ENCODE results near the gene PDLIM1. TPM values are rescaled to one million over a fixed set of nuclear protein-coding genes. Genes with fewer than 3 reads are reported as not detected.

Gene PDLIM1
- total RNA-seq, 1 experiment from 2014 or later = 202 TPM

DNA sequence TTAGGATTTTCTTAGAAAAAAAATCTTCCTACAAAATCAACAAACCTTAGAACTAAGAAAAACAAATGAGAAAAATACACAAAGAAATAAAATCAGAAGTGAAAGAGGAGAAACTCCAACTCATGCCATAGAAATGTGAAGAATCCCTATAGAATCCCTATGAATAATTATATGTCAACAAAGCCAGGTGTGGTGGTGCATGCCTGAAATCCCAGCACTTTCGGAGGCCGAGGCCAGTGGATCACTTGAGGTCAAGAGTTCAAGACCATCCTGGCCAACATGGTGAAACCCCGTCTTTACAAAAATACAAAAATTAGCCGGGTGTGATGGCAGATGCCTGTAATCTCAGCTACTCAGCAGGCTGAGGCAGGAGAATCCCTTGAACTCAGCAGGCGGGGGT, 69.7 kb downstream of the PDLIM1 start:
- peak; percentile 65 to 82 for DNase-seq
- CTCF ChIA-PET = no interaction called here
- intact Hi-C loops (cut with micrococcal nuclease; ENCODE audit: unreplicated experiment) = loop anchor here (1.0 to 2.0 kb wide), 3 partner anchors 8 to 43 kb away; no protein-coding TSS in a partner anchor

DNA sequence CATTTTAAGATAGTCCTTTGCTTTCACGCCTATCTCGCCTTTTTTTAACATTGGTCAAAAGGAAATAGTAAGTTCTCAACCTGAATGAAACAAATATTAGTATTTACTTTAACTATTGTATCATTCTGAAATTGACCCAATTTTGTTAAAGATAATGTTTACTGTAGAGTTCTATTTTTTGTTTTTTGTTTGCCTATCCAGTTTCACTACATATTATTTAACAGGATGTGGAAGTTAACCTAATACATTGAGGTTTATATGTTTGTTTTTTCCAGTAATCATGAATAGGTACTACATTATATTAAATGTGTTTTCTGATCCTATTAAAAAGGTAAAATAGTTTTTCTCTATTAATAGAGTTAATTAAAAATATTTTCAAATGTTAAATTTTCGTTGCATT, 70.3 kb downstream of the PDLIM1 start:
- Histone ChIP-seq H3K9me3 (ENCODE audit: insufficient read depth, low read depth) (0 out of 2 replicates have a peak, but pooled peaks cover 3% of the 10 kb centered on the region), H3K4me3 (no peak overlapping the region), H2AFZ (no peak overlapping the region), H3K79me2 (ENCODE audit: low read depth) (no peaks in the 10 kb centered on the region), H3K9me2 (ENCODE audit: insufficient read depth) (no peaks in the 10 kb centered on the region), H3K27ac (peak overlapping the region; percentile 91), H3K27me3 (ENCODE audit: insufficient read depth, low read depth) (no peaks in the 10 kb centered on the region), H3K4me2 (peak overlapping the region; percentile 50), H3K36me3 (ENCODE audit: low read depth) (no peaks in the 10 kb centered on the region), H4K20me1 (ENCODE audit: insufficient read depth) (no peaks in the 10 kb centered on the region), H3F3A (ENCODE audit: insufficient read depth, low read depth) (peaks cover 27% of the 10 kb centered on the region), H3K4me1 (replicated peaks; ENCODE audit: insufficient read depth) (peaks cover 40% of the 10 kb centered on the region)
- TF ChIP-seq EZH2 (IDR thresholded peaks at IDR 0.05; ENCODE audit: low read depth) = no peak
- TF ChIP-seq, protein P1, sequence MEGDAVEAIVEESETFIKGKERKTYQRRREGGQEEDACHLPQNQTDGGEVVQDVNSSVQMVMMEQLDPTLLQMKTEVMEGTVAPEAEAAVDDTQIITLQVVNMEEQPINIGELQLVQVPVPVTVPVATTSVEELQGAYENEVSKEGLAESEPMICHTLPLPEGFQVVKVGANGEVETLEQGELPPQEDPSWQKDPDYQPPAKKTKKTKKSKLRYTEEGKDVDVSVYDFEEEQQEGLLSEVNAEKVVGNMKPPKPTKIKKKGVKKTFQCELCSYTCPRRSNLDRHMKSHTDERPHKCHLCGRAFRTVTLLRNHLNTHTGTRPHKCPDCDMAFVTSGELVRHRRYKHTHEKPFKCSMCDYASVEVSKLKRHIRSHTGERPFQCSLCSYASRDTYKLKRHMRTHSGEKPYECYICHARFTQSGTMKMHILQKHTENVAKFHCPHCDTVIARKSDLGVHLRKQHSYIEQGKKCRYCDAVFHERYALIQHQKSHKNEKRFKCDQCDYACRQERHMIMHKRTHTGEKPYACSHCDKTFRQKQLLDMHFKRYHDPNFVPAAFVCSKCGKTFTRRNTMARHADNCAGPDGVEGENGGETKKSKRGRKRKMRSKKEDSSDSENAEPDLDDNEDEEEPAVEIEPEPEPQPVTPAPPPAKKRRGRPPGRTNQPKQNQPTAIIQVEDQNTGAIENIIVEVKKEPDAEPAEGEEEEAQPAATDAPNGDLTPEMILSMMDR (conservative IDR thresholded peaks at IDR 0.05) = no peak
- no TSS peak for BruUV-seq (replicated peaks)
- peak in 1 of 2 experiments; percentile 37 for DNase-seq
- ChIA-PET CTCF (no interaction called here), POLR2A (ENCODE audit: unreplicated experiment) (no interaction called here)
- intact Hi-C loops (cut with micrococcal nuclease; ENCODE audit: unreplicated experiment) = loop anchor here (2.0 kb wide), 1 partner anchor 16 kb away; no protein-coding TSS in a partner anchor

More for the DNA sequence above, 69.7 kb downstream of the PDLIM1 start:
- H3K4me1 ChIP-seq (replicated peaks; ENCODE audit: insufficient read depth) = peaks cover 44% of the 10 kb centered on the region
- H2AFZ ChIP-seq = no peak overlapping the region
- H3K4me2 ChIP-seq = peak overlapping the region; percentile 50
- H3K36me3 ChIP-seq (ENCODE audit: low read depth) = no peaks in the 10 kb centered on the region
- no peaks in the 10 kb centered on the region for H3K9me2 ChIP-seq (ENCODE audit: insufficient read depth)
- no peaks in the 10 kb centered on the region for H3K27me3 ChIP-seq (ENCODE audit: insufficient read depth, low read depth)
- peaks cover 27% of the 10 kb centered on the region for H3F3A ChIP-seq (ENCODE audit: insufficient read depth, low read depth)
- peak overlapping the region; percentile 91 for H3K27ac ChIP-seq
- POLR2A ChIA-PET (ENCODE audit: unreplicated experiment) = interaction anchor here (0.6 kb wide), 1 partner anchor 23 kb away, joined by 5 read pairs; no protein-coding TSS in a partner anchor
- H3K4me3 ChIP-seq = no peak overlapping the region
- H3K79me2 ChIP-seq (ENCODE audit: low read depth) = no peaks in the 10 kb centered on the region
- no peaks in the 10 kb centered on the region for H4K20me1 ChIP-seq (ENCODE audit: insufficient read depth)
- BruUV-seq (replicated peaks) = no TSS peak
- 0 out of 2 replicates have a peak, but pooled peaks cover 3% of the 10 kb centered on the region for H3K9me3 ChIP-seq (ENCODE audit: insufficient read depth, low read depth)
- TF ChIP-seq, protein P1 (conservative IDR thresholded peaks at IDR 0.05) = no peak
- no peak for TF ChIP-seq EZH2 (IDR thresholded peaks at IDR 0.05; ENCODE audit: low read depth)

DNA sequence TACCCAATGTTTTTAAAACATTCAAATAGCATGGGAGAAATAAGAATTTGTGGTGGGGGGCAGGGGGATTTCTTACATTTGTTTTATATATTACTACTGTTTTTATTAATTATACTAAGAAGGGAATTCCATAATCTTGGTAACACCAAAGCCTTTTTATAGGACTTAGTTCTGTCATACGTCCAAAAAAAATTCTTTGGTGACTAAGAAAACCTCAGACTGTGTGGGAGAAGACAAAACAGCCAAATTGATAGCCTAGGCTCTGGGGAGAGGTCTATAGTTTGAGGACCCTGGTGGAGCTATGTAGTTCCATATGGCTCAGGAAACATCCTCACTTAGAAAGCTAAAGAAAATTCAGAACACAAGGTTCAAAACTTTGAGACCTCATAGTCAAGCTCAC, 73.3 kb downstream of the PDLIM1 start:
- H3K4me2 ChIP-seq = no peak overlapping the region

More for the DNA sequence above, 73.3 kb downstream of the PDLIM1 start:
- Histone ChIP-seq H3K9me2 (ENCODE audit: insufficient read depth) (no peaks in the 10 kb centered on the region), H3K79me2 (ENCODE audit: low read depth) (no peaks in the 10 kb centered on the region), H3K27ac (no peak overlapping the region), H2AFZ (no peak overlapping the region), H3K4me1 (replicated peaks; ENCODE audit: insufficient read depth) (peaks cover 30% of the 10 kb centered on the region), H3K4me3 (no peak overlapping the region), H3K9me3 (ENCODE audit: insufficient read depth, low read depth) (no peaks in the 10 kb centered on the region), H3F3A (ENCODE audit: insufficient read depth, low read depth) (peaks cover 14% of the 10 kb centered on the region), H4K20me1 (ENCODE audit: insufficient read depth) (no peaks in the 10 kb centered on the region), H3K36me3 (ENCODE audit: low read depth) (no peaks in the 10 kb centered on the region), H3K27me3 (ENCODE audit: insufficient read depth, low read depth) (no peaks in the 10 kb centered on the region)
- BruUV-seq (replicated peaks) = no TSS peak
- intact Hi-C loops (cut with micrococcal nuclease; ENCODE audit: unreplicated experiment) = no loop called here
- CTCF ChIA-PET = no interaction called here
- POLR2A ChIA-PET (ENCODE audit: unreplicated experiment) = interaction anchor here (0.7 kb wide), 1 partner anchor 78 kb away, joined by 10 read pairs; no protein-coding TSS in a partner anchor
- no peak for DNase-seq
- TF ChIP-seq, protein P1 (conservative IDR thresholded peaks at IDR 0.05) = no peak
- TF ChIP-seq EZH2 (IDR thresholded peaks at IDR 0.05; ENCODE audit: low read depth) = no peak
